Measurements from ENCODE around the gene CCT6A.
"Not testable (repeated sequence)": the region's sequence is repeated elsewhere in the genome, so short reads cannot be mapped to it uniquely, and the experiment has no call there.

CCT6A gene

DNA sequence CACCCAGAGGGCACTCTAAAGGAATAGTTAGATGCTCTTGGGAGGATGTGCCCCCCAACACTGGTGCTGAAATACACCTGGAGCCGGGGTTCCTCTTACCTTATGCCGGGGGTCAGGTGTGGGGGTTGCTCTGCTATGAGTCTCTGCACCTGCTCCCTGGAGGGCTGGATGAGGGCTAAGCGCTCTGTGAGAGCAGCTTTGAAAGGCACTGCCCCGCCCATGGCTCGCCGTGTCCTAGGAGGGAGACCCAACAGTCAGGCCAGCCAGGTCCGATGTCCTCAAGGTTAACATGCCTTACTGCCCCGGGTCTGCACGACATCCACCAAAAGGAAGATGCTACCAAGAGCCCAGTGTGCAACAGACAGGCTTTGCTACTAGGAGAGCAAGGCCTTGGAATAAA lies 32.1 kb upstream of the CCT6A start:
- Histone ChIP-seq H3K4me3 (no peak overlapping the region), H3K4me1 (no peaks in the 10 kb centered on the region), H3K9me3 (no peaks in the 10 kb centered on the region), H3K36me3 (peaks cover 0 to 57% (median 0%) of the 10 kb centered on the region in 3 donors), H3K27me3 (no peaks in the 10 kb centered on the region), H3K27ac (no peak overlapping the region)
- DNase-seq, result no peak
- TF ChIP-seq, protein P1, sequence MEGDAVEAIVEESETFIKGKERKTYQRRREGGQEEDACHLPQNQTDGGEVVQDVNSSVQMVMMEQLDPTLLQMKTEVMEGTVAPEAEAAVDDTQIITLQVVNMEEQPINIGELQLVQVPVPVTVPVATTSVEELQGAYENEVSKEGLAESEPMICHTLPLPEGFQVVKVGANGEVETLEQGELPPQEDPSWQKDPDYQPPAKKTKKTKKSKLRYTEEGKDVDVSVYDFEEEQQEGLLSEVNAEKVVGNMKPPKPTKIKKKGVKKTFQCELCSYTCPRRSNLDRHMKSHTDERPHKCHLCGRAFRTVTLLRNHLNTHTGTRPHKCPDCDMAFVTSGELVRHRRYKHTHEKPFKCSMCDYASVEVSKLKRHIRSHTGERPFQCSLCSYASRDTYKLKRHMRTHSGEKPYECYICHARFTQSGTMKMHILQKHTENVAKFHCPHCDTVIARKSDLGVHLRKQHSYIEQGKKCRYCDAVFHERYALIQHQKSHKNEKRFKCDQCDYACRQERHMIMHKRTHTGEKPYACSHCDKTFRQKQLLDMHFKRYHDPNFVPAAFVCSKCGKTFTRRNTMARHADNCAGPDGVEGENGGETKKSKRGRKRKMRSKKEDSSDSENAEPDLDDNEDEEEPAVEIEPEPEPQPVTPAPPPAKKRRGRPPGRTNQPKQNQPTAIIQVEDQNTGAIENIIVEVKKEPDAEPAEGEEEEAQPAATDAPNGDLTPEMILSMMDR (IDR thresholded peaks at IDR 0.05), result no peak
- intact Hi-C loops (cut with DNase I; ENCODE audit: low total_unique reads), result no loop called here

DNA sequence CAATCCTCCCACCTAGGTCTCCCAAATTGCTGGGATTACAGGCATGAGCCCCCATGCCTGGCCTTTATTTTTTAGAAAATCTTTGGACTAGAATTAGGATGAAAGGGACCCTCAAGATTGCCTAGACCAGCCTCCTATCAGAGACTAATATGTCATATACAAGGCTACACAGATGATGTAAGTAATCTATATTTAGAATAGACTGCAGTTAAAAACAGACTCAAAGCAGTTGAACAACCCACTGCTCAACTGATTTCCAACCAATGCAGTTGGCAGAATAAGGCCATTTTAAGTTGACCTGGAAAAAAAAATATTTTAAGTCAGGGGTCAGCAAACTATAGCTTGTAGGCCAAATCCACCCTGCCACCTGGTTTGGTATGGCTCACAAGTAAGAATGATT lies 28.1 kb upstream of the CCT6A start:
- H3K27me3 ChIP-seq, result no peaks in the 10 kb centered on the region
- no peak overlapping the region for H3K4me3 ChIP-seq
- peaks cover 0 to 44% (median 0%) of the 10 kb centered on the region in 3 donors for H3K36me3 ChIP-seq
- no peaks in the 10 kb centered on the region for H3K4me1 ChIP-seq
- TF ChIP-seq, protein P1 (IDR thresholded peaks at IDR 0.05), result no peak
- no peaks in the 10 kb centered on the region for H3K9me3 ChIP-seq
- DNase-seq, result no peak
- H3K27ac ChIP-seq, result no peak overlapping the region
- intact Hi-C loops (cut with DNase I; ENCODE audit: low total_unique reads), result no loop called here

DNA sequence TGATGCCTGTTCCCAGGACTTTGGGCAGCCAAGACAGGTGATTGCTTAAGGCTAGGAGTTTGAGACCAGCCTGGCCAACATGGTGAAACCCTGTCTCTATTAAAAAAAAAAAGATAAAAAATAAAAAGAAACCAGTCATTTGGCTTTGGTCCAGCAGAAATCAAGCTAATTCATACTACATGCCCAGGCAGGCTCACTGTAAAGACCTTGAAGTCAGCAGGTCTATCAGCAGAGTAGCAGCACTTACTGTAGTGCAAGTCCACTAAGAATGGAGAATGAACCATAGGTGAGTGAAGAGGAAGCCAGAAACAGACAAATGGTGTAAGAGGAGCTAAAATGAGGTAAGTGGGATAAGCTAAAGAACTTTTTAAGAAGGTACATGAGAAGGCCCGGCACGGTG lies 25.0 kb upstream of the CCT6A start:
- Histone ChIP-seq H3K4me3 (no peak overlapping the region), H3K27ac (no peak overlapping the region), H3K4me1 (no peaks in the 10 kb centered on the region), H3K36me3 (peaks cover 0 to 15% (median 0%) of the 10 kb centered on the region in 3 donors), H3K9me3 (no peaks in the 10 kb centered on the region), H3K27me3 (no peaks in the 10 kb centered on the region)
- TF ChIP-seq, protein P1 (IDR thresholded peaks at IDR 0.05), result no peak
- intact Hi-C loops (cut with DNase I; ENCODE audit: low total_unique reads), result no loop called here
- DNase-seq, result no peak

DNA sequence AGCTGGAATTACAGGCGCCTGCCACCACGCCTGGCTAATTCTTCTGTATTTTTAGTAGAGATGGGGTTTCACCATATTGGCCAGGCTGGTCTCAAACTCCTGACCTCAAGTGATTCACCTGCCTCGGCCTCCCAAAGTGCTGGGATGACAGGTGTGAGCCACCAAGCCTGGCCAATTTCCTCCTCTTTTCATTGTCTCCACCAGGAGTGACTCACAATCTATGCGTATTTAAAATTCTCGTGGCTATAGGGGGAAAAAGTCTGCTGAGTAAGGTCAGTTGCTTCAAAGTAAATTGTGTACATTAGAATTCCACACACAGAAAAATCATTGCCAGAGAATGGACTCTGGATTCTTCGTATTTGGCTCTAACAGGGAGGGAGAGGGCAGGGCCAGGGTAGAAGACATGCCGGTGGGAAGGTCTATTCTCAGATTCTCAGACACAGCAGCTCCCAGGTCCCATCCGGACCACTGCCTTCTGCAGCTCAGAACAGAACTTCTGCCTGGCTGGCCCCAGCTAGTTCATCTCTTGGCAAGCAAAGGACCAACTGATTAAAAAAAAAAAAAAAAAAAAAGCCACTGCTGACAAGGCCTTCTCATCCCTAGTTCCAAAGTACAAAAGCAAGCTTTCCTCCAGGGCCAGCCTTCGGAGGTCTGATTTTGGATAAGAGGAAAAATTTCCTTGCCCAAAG lies 22.5 kb upstream of the CCT6A start:
- DNase-seq, result no peak
- Histone ChIP-seq H3K27ac (no peak overlapping the region), H3K36me3 (peaks cover 0 to 5% (median 0%) of the 10 kb centered on the region in 3 donors), H3K4me3 (no peak overlapping the region), H3K9me3 (no peaks in the 10 kb centered on the region), H3K4me1 (peaks cover 0 to 5% (median 2%) of the 10 kb centered on the region in 4 donors), H3K27me3 (no peaks in the 10 kb centered on the region)
- intact Hi-C loops (cut with DNase I; ENCODE audit: low total_unique reads), result no loop called here
- TF ChIP-seq, protein P1 (IDR thresholded peaks at IDR 0.05), result no peak

DNA sequence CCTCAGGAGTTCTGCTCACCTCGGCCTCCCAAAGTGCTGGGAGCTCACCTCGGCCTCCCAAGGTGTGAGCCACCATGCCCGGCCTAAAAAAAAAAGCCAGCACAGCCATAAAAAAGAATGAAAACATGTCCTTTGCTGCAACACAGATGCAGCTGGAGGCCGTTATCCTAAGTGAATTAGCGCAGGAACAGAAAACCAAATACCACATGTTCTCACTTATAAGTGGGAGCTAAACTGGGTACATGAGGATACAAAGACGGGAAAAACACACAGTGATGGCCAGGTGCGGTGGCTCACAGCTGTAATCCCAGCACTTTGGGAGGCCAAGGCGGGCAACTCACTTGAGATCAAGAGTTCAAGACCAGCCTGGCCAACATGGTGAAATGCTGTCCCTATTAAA lies 21.2 kb upstream of the CCT6A start:
- no peak overlapping the region for H3K27ac ChIP-seq
- H3K4me3 ChIP-seq, result no peak overlapping the region
- no peak for DNase-seq
- H3K36me3 ChIP-seq, result peaks cover 0 to 5% (median 0%) of the 10 kb centered on the region in 3 donors
- intact Hi-C loops (cut with DNase I; ENCODE audit: low total_unique reads), result no loop called here
- H3K27me3 ChIP-seq, result no peaks in the 10 kb centered on the region
- H3K9me3 ChIP-seq, result no peaks in the 10 kb centered on the region
- H3K4me1 ChIP-seq, result peaks cover 0 to 6% (median 2%) of the 10 kb centered on the region in 4 donors
- TF ChIP-seq, protein P1 (IDR thresholded peaks at IDR 0.05), result no peak

DNA sequence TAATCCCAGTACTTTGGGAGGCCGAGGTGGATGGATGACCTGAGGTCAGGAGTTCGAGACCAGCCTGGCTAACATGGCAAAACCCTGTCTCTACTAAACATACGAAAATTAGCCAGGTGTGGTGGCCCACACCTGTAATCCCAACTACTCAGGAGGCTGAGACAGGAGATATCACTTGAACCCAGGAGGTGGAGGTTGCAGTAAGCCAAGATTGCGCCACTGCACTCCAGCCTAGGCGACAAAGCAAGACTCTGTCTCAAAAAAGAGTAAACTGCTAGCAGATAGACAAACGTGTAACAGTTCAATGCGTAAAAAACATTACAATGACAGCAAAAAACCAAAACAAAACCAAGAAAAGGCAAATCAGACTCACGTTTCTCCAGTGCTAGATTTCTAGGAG lies 20.0 kb upstream of the CCT6A start:
- H3K36me3 ChIP-seq; H3K9me3 ChIP-seq; H3K27ac ChIP-seq; DNase-seq; H3K4me1 ChIP-seq; H3K4me3 ChIP-seq; H3K27me3 ChIP-seq; intact Hi-C loops (cut with DNase I; ENCODE audit: low total_unique reads): not testable (repeated sequence)

DNA sequence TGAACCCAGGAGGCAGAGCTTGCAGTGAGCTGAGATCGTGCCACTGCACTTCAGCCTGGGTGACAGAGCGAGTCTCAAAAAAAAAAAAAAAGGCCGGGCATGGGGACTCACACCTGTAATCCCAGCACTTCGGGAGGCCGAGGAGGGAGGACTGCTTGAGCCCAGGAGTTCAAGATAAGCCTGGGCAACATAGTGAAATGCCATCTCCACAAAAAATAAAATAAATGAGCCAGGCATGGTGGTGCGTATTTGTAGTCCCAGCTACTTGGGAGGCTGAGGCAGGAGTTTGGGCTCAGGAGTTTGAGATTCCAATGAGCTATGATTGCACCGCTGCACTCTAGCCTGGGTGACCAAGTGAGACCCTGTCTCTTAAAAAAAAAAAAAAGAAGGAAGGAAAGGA lies 19.0 kb upstream of the CCT6A start:
- H3K27ac ChIP-seq; intact Hi-C loops (cut with DNase I; ENCODE audit: low total_unique reads); H3K36me3 ChIP-seq; H3K27me3 ChIP-seq; H3K4me1 ChIP-seq; H3K4me3 ChIP-seq; DNase-seq; H3K9me3 ChIP-seq: not testable (repeated sequence)

All from tibial artery (tissue), 4 donors.